GM19193 (cell line): ENCODE results near the gene TAF1D.
A peak's percentile ranks its signal among the peaks of the same experiment; 100 is the strongest.

ENCODE experiments used
- POLR2A ChIP-seq: IDR thresholded peaks from 4 replicates; pipeline ENCODE4 v1.6.1; 2011; ENCODE audit not compliant: insufficient read depth, insufficient read length; ENCODE audit errors: extremely low read depth

TAF1D gene, protein sequence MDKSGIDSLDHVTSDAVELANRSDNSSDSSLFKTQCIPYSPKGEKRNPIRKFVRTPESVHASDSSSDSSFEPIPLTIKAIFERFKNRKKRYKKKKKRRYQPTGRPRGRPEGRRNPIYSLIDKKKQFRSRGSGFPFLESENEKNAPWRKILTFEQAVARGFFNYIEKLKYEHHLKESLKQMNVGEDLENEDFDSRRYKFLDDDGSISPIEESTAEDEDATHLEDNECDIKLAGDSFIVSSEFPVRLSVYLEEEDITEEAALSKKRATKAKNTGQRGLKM

DNA sequence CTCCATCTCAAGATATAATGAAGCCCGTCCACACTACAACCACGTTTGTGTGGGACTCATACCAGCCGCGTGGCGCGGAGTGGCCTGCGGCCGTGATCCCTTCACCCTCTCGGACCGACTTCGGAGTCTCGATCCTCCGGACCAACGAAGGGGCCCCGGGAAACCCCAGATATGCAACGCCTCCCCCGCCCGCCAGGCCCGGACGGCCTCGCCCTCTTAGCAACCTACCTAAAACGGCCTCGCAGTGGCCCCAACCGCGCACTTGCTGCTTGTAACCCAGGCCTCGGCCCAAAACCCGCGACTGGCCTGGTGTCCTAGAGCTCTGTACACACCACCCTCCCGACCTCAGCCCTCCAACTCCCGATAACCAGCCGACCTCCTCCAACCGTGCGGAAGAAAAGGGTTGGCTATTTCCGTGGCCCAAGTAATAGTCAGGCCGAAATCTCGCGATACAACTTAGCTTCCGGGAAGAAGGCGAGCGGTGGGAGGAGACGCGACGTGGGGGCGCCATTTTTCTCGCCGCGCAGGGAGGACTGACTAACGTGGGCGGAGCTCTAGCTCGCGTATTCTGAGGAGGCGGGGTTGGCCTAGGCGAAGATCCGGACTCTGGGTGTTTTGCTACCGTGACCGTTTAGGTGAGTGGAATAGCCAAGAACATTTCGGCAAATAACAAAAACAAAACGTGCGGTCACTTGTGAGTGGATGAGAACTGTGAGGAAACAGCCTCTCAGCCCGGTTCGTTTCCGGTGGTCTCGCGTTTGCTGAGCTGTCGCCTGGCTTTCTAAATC is at the start of gene TAF1D, which contains the start of gene C11orf54:
Gene TAF1D (minus strand): TSS at position 402 of the 788 bp plus-strand sequence. CDS start 2,191 bp downstream, outside the sequence.
Gene C11orf54 (plus strand): TSS at position 579 of the 788 bp plus-strand sequence. CDS start 5,722 bp downstream, outside the sequence.
- TF ChIP-seq POLR2A: peak; percentile 99

DNA sequence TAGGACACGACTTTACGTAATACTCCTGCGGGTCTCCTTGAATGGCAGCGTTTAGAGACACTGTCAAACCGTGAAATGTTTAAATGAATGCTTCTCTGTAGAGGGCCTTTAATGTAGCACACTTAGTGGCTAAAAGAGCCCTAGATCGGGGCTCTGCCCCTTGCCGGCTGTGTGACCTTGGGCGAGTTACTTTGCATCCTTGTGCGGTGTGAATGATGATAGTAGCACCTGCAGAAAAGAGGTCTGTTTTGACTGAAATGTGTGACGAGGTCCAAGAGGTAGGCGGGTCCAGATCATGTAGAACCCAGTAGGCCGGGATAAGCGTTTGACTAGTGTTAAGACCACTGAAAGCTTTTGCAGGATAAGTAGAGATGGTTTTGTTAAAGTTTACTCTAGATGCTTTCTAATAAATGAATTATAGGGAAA is 43.7 kb upstream of the TAF1D start:
- TF ChIP-seq POLR2A: no peak

- TF ChIP-seq POLR2A: peak; percentile 87
Observed at GRCh38 chr11:93784145-93784934, 43.0 kb upstream of the TAF1D start, which contains the start of gene MED17. TSS of gene MED17 (plus strand) at chr11:93784282. CDS start at chr11:93784514, 232 bp downstream.

GRCh38 chr11:93783765-93784144 is 42.5 kb upstream of the TAF1D start:
- TF ChIP-seq POLR2A: no peak

GRCh38 chr11:93783362-93783761 is 42.1 kb upstream of the TAF1D start:
- TF ChIP-seq POLR2A: no peak

GRCh38 chr11:93775289-93775688 is 34.0 kb upstream of the TAF1D start:
- TF ChIP-seq POLR2A: no peak

GRCh38 chr11:93773601-93774200 is 32.4 kb upstream of the TAF1D start:
- no peak for TF ChIP-seq POLR2A

GRCh38 chr11:93773045-93773477 is 31.8 kb upstream of the TAF1D start:
- TF ChIP-seq POLR2A: no peak

GRCh38 chr11:93772123-93772522 is 30.8 kb upstream of the TAF1D start:
- TF ChIP-seq POLR2A: no peak

GRCh38 chr11:93770160-93770559 is 28.9 kb upstream of the TAF1D start:
- no peak for TF ChIP-seq POLR2A

GRCh38 chr11:93767018-93767417 is 25.7 kb upstream of the TAF1D start:
- no peak for TF ChIP-seq POLR2A

DNA sequence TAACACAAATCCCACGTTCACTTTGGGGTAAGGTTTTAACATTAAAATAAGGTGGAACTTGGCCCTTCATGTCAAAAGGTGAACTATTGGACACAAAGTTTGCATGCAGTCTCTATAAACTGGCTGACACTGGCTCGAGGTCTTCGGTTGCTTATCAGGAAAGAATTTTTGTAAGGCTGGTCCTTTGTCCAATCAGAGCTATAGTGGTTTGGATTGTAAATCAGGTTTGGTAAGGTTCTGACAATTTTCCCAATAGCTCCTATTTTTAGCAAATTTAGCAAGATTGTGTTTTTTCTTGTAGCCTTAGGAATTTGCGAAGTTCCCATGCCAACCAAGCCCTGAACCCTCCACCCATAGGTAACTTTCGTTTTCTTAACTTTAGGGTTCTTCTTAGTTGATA is 25.2 kb upstream of the TAF1D start:
- TF ChIP-seq POLR2A: no peak

DNA sequence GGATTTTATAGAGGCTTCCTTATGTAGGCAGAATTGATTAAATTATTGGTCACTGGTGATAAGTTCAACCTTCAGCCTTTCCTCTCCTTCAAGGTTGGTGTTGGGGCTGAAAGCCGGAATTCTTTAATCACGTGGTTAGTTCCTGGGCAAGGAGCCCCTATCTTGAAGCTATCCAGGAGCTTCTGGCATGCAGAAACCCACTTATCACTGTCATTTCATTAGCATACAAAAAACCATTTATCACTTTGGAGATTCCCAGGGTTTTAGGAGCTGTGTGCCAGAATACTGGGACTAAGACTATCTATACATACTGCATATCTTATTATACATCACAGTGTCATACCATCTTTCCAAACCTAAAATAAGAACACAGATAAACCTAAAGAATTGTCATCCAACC is 24.3 kb upstream of the TAF1D start:
- no peak for TF ChIP-seq POLR2A

DNA sequence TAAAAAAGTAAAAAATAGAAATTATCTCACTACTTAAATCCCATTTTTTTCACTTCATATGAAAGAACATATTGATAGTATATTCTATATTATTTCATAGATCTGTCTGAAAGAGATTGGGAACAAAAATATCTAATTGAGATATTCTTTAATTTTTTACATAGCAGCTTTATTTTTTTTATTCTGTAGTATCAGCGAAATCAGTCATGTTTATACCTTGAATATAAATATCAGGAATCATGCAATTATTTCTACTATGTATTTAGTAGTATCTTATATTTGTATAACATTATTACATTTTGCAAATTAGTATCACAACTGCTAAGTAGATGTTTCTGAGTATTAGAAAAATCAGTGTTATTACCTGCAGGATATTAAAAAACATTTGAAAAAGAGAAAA is 20.6 kb upstream of the TAF1D start:
- no peak for TF ChIP-seq POLR2A

- no peak for TF ChIP-seq POLR2A
Observed at GRCh38 chr11:93757924-93758865, 16.9 kb upstream of the TAF1D start.
